Metanephros (tissue), 1 donor: ENCODE data around the gene PIGS. TPM values are rescaled to one million over a fixed set of nuclear protein-coding genes. Genes with fewer than 3 reads are reported as not detected.

Experiments used
- total RNA-seq: library from RNA; depleted of rRNA; stranded (reverse); fragments of >200 nt; gene quantifications from one replicate; pipeline ENCODE4 v1.2.3, GENCODE V29; 2014

The PIGS gene
- 75.0 TPM for total RNA-seq

DNA sequence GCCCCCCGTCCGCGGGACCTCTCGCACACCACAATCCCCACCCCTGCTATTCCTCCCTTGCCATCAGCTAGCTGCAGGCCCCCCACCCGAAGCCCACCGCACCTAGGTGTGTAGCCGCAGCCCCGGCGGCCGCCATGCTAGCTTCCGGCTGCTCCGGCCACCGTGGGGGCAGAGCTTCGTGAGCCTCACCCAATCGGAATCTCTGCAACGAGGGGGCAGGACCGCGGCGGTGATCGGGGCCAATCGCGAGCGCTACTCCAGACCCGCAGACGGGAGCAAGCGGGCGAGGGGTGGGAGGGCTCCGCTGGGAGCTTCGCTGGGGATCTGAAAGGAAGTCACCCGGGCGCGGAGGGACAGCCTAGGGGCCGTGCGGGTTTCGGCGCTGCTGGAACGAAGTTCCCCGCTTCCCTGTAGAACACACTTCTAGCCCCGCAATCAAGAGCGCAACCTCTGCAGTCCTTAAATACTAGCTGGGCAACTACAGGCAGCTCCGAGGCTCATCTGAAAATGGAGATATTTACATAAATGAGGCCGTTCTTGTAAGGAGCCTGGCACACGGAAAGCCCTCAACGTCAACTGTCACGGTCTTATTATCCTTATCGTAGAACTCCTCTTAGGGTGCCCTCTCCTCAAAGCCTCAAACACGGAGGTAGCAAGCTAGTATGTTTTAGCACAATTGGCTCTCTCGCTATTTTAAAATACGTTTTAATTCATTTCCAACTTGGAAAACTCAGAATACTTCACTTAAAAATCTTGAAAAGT lies at the start of gene PIGS:
Gene PIGS (minus strand): TSS at position 164 of the 762 bp plus-strand sequence. CDS start 28 bp downstream, at position 136.

DNA sequence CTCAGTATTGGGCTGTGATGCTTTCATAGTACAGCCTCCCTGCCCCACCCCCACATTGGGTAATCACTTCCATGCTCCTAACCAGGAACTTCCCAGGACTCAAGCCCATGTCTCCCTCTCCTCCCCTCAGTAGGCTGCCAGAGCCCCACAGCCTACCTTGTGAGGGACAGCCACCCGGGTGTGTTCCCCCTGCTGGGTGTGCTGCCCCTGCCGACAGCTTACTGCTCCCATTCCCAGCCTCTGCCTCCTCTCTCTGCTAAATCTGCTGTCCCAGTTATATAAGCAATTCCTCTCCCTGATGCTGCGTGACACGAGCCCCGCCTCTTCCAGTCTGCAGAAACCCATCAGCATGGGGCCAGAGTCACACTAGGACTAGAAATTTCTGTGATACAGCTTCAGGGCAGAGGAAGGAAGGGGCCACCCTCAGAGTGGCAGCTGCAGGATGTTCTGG lies 42.6 kb upstream of the PIGS start, which contains the start of gene RSKR:
Gene RSKR (minus strand): TSS at position 255 of the 451 bp plus-strand sequence. CDS start 24 bp downstream, at position 231.

DNA sequence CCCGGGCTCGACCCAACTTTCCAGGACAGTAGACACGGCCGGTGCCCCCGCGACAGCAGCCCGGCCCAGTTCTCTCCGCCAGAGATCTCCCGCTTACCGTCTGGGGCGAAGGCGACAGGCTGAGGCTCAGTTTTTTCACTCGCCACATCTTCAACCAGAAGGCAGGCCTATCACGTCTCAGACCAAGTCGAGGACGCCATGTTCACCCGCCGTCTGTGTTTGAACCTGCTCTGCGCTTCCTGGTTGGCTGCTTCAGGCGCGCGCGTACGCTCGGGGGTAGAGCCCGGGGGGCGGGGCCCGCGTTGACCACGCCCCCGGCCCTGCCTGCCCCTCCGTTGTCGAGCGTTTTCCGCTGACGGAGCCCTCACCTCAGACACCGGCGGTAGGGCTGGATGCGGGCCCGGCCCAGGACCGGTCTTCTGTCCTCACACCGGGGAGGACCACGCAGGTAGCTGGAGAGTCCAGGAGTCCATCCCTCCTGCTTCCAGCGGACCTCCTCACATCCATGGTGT lies 27.5 kb upstream of the PIGS start, which contains the start of gene SPAG5:
Gene SPAG5 (minus strand): TSS at position 227 of the 512 bp plus-strand sequence. CDS start 79 bp downstream, at position 148.

DNA sequence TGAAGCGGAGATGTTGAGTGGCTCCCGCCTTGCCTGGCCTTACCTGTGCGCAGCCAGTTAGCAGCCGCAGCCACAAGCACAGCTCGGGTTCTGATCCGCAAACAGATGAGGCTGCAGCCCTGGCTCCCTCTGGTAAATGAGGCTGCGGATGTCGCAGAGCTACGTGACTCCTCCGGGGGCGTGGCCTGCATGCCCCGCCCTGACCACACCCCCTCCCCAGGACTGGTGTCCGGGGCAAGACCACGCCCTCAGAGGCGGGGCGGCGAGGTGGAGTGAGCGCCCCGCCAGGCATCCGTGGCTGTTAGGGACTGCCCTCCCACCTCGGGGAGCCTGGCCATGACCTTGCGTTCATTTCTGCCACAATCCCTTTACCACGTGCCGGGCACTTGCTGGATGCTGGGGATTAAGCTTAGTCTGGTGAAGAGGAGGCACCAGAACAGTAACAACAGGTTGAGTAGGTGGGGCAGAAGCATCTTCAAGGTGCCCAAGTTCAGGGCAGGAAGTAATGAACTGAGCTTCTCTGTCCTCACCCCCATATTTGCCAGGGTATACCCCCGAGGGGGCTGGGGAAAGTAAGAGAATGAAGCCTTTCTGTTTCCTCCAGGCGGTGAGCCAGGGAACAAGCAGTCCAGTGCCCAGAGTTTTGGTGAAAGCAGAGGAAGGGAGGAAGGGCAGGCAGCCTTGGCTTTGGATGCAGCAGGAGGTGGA lies 5.6 kb upstream of the PIGS start, which contains the start of gene ALDOC:
Gene ALDOC (minus strand): TSS at position 138 of the 708 bp plus-strand sequence. CDS start 1,363 bp downstream, outside the sequence.

DNA sequence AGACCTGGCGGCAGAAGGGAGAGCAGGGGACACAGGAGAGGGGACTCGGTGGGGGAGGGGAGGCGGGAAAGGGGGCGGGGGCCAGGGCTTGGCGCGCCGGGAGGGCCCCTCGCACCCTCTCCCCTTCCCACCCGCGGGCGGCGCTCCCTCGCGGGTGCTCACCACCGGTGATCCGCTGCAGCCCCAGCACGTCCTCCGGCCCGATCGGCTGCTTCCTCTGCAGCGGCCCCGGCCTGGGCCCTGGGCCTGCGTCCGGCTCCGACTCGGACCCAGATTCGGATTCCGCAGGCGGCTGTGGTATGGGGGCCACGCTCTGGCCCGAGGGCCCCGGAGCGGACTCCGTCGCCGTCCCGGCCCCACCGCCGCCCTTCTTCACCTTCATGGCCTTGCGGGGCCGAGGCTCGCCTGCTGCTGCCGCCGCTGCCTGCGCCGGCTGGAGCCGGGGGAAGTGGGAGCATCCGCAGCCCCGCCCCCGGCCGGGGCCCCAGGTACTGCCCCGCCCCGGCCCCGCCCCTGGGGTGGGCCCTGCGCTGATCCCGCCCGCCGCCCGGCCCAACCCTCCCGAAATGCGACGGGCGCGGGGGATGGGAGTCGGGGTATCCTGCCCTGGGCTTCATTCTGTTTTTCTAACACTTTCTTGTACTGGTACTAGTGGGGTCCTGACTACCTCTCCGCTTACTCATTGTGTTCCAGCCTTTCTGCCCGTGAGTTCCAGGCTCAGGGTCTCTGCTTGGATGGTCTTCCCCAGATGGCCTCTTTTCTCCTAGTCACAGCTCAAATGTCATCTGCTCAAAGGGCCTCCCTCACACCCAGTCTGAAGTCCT lies 18.9 kb downstream of the PIGS start, which contains the start of gene UNC119:
Gene UNC119 (minus strand): TSS at position 449 of the 824 bp plus-strand sequence. CDS start 67 bp downstream, at position 382.

DNA sequence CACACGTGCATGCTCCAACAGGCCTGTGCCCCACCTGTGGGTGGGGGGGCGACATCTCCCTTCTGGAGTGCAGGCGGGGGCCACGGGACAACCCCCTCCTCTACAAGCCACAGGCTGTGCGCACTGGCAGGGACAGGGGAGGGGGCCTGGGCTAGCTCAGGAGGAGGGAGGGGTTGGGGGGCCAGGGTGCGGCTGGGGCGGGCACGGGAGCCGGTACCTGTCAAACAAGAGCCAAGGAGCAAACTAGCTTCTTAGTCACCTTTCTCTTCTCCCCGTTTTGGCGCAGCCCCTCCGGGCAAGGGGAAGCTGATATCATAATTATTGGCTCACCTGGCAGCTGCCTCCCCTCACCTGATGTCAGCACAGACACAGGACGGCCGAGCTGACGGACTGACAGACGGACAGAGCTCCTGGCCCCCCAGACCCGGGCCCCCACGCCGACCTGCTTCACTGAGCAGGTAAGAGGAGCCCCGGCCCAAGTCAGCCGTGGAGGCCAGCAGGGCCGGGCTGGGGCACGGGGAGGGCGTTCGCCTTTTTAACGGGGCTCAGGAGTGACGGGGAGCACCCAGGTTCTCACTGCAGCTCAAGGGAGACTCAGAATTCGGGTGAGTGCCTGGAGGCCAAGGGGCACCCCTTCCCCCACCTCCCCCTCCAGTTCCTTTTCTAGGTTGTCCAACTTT lies 65.2 kb downstream of the PIGS start, which contains the start of gene FOXN1:
Gene FOXN1 (plus strand): TSS at position 363 of the 680 bp plus-strand sequence. CDS start 17,622 bp downstream, outside the sequence.

Other genes starting within 250 kb of the PIGS start
- 42.5 TPM for gene IFT20, start 236.1 kb downstream of the PIGS start, total RNA-seq
- 38.9 TPM for gene TNFAIP1, start 235.8 kb downstream of the PIGS start, total RNA-seq
- gene POLDIP2, start 214.0 kb downstream of the PIGS start, total RNA-seq, result 68.8 TPM
- not detected for gene SEBOX, start 206.3 kb downstream of the PIGS start, total RNA-seq
- 5.7 TPM for gene VTN, start 201.2 kb downstream of the PIGS start, total RNA-seq
- gene SARM1, start 199.8 kb downstream of the PIGS start, total RNA-seq, result 16.7 TPM
- 8.2 TPM for gene SLC46A1, start 165.3 kb downstream of the PIGS start, total RNA-seq
- 1.9 TPM for gene SLC13A2, start 97.9 kb downstream of the PIGS start, total RNA-seq
- gene FOXN1, start 65.2 kb downstream of the PIGS start, total RNA-seq, result 0.23 TPM
- 102 TPM for gene UNC119, start 18.9 kb downstream of the PIGS start, total RNA-seq
- 15.1 TPM for gene ALDOC, start 5.4 kb upstream of the PIGS start, total RNA-seq
- 26.7 TPM for gene SPAG5, start 27.5 kb upstream of the PIGS start, total RNA-seq
- 16.0 TPM for gene RSKR, start 42.7 kb upstream of the PIGS start, total RNA-seq
- 119 TPM for gene BLTP2, start 73.6 kb upstream of the PIGS start, total RNA-seq
- 43.9 TPM for gene SDF2, start 90.4 kb upstream of the PIGS start, total RNA-seq
- gene SUPT6H, start 90.7 kb upstream of the PIGS start, total RNA-seq, result 88.8 TPM
- gene PROCA1, start 140.4 kb upstream of the PIGS start, total RNA-seq, result 3.3 TPM
- gene RAB34, start 146.3 kb upstream of the PIGS start, total RNA-seq, result 110 TPM
- gene RPL23A, start 148.5 kb upstream of the PIGS start, total RNA-seq, result 613 TPM
- gene TLCD1, start 154.7 kb upstream of the PIGS start, total RNA-seq, result 6.1 TPM
- 7.1 TPM for gene NEK8, start 157.3 kb upstream of the PIGS start, total RNA-seq
- 141 TPM for gene TRAF4, start 172.5 kb upstream of the PIGS start, total RNA-seq